Activated T-cell treated with anti-CD3 and anti-CD28 coated beads, Interleukin-2, amount 50 U/mL, for 4 hours (primary cell): Measurements from ENCODE around the gene FNIP2. TPM values are rescaled to one million over a fixed set of nuclear protein-coding genes. Genes with fewer than 3 reads are reported as not detected.
"Not testable (repeated sequence)": the region's sequence is repeated elsewhere in the genome, so short reads cannot be mapped to it uniquely, and the experiment has no call there.

Source experiments
- ATAC-seq, 2 donors: fragments of 200-7000 bp; cut with Tn5 transposase; one replicate each; pipeline ENCODE4 v1.10.0; 2021
- DNase-seq: peaks from one replicate; pipeline ENCODE4 v3.0.0-alpha.2; 2020
- H3K27me3 Mint-ChIP-seq: one replicate; pipeline ENCODE4 v1.8.0; 2021; ENCODE audit warnings: low read depth, mixed read lengths
- H3K36me3 Mint-ChIP-seq: one replicate; pipeline ENCODE4 v1.8.0; 2022; ENCODE audit warnings: mixed read lengths; ENCODE audit not compliant: insufficient read depth
- H3K4me1 Mint-ChIP-seq: one replicate; pipeline ENCODE4 v1.8.0; 2021; ENCODE audit warnings: low read depth, mixed read lengths
- H3K4me3 Mint-ChIP-seq: one replicate; pipeline ENCODE4 v1.8.0; 2021; ENCODE audit warnings: mild to moderate bottlenecking, moderate library complexity, mixed read lengths
- H3K9me3 Mint-ChIP-seq: one replicate; pipeline ENCODE4 v1.8.0; 2021; ENCODE audit warnings: mixed read lengths
- total RNA-seq, 3 donors: library from RNA; stranded (reverse); gene quantifications; one replicate each; pipeline ENCODE4 v1.2.1, GENCODE V29; 2021

Gene FNIP2
- total RNA-seq, 3 donors from 2014 or later = 9.0 to 13.0 (median 10.6) TPM

DNA sequence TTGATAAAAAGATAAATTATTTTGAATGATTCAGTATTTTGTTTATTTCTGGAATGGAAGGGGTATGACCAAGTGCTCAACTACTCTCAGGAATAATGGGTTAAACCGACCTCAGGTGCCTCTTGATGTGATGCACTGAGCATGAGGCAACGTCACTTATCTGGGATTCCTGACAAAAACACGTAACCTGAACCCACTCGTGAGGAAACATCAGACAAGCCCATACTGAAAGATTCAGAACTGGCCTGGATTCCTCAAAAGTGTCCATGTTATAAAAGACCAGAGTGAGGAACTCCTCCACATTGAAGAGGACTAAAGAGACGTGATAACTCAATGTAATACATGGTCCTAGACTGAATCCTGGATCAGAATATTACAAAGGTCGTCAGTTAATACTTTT is 144.0 kb downstream of the FNIP2 start:
- no peak overlapping the region for H3K4me3 Mint-ChIP-seq
- DNase-seq (no peak), ATAC-seq (no peak)
- no peaks in the 10 kb centered on the region for H3K4me1 Mint-ChIP-seq
- no peaks in the 10 kb centered on the region for H3K27me3 Mint-ChIP-seq
- no peaks in the 10 kb centered on the region for H3K36me3 Mint-ChIP-seq
- H3K9me3 Mint-ChIP-seq = no peaks in the 10 kb centered on the region

DNA sequence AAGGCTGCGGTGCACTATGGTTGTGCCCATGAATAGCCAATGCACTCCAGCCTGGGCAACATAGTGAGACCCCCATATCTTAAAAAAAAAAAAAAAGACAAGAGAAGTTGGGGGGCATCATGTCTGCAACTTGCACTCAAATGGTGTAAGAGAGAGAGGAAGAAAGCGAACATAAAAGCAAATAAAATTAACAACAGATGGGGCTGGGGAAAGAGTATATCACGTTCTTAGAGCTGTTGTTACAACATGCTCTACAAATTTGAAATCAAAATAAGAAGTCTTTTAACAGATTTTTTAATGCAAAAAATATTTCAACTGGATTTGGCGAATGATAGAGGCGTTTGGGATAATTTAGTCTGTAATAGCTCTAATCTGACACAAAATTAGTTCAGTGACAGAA is 144.9 kb downstream of the FNIP2 start:
- H3K36me3 Mint-ChIP-seq = no peaks in the 10 kb centered on the region
- no peaks in the 10 kb centered on the region for H3K9me3 Mint-ChIP-seq
- no peak overlapping the region for H3K4me3 Mint-ChIP-seq
- no peak for ATAC-seq
- DNase-seq = no peak
- no peaks in the 10 kb centered on the region for H3K4me1 Mint-ChIP-seq
- H3K27me3 Mint-ChIP-seq = no peaks in the 10 kb centered on the region

GRCh38 chr4:158914218-158914617 is 145.4 kb downstream of the FNIP2 start:
- H3K4me1 Mint-ChIP-seq = no peaks in the 10 kb centered on the region
- no peak for ATAC-seq
- H3K27me3 Mint-ChIP-seq = no peaks in the 10 kb centered on the region
- no peak for DNase-seq
- H3K36me3 Mint-ChIP-seq = no peaks in the 10 kb centered on the region
- no peak overlapping the region for H3K4me3 Mint-ChIP-seq
- H3K9me3 Mint-ChIP-seq = no peaks in the 10 kb centered on the region

DNA sequence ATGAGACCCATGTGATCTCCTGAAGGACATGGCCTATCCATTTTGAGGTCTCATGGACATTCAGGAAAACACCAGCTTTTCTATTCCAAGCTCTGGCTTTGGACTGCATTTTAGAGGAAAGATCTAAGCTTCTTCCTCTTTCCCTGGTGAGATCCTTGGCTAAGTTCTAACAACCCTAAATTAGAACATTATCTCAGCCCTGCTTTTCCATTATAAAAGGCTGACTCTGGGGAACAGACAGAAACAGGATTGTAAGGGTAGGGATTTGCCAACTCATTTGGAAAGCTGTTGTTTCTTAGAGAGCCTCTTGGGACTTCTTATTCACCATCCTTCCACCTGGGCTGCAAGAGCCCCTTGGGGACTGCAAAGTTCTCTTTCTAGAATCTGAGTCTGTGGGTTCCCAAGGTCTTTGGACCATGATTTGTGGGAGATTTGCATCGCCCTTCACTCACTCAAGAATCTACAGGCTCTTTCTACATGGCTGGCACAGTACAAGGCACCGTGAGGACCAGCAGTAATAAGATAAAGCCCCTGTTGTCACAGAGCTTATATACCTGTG is 146.9 kb downstream of the FNIP2 start:
- Mint-ChIP-seq H3K4me3 (no peak overlapping the region), H3K9me3 (peaks cover 8% of the 10 kb centered on the region), H3K36me3 (no peaks in the 10 kb centered on the region), H3K27me3 (no peaks in the 10 kb centered on the region), H3K4me1 (no peaks in the 10 kb centered on the region)
- DNase-seq (no peak), ATAC-seq (no peak)

DNA sequence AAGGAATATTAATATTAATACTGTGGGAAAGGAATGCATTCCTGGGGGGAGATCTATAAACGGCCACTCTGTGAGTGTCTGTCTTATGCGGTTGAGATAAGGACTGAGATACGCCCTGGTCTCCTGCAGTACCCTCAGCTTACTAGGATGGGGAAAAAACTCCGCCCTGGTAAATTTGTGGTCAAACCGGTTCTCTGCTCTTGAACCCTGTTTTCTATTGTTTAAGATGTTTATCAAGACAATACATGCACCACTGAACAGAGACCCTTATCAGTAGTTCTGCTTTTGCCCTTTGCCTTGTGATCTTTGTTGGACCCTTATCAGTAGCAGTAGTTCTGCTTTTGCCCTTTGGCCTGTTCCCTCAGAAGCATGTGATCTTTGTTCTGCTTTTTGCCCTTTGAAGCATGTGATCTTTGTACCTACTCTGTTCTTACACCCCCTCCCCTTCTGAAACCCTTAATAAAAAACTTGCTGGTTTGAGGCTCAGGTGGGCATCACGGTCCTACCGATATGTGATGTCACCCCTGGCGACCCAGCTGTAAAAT is 151.7 kb downstream of the FNIP2 start:
- not testable (repeated sequence) for H3K4me3 Mint-ChIP-seq, ATAC-seq, H3K4me1 Mint-ChIP-seq, H3K27me3 Mint-ChIP-seq, H3K36me3 Mint-ChIP-seq, DNase-seq
- peaks cover 18% of the 10 kb centered on the region for H3K9me3 Mint-ChIP-seq

DNA sequence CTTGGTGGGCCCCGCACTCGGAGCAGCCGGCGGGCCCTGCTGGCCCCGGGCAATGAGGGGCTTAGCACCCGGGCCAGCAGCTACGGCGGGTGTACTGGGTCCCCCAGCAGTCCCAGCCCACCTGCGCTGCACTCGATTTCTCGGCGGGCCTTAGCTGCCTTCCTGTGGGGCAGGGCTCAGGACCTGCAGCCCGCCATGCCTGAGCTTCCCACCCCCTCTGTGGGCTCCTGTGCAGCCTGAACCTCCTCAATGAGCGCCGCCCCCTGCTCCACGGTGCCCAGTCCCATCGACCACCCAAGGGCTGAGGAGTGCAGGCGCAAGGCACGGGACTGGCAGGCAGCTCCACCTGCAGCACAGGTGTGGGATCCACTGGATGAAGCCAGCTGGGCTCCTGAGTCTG is 158.9 kb downstream of the FNIP2 start:
- DNase-seq, H3K36me3 Mint-ChIP-seq, H3K9me3 Mint-ChIP-seq, H3K4me3 Mint-ChIP-seq, ATAC-seq, H3K27me3 Mint-ChIP-seq: not testable (repeated sequence)
- peaks cover 15% of the 10 kb centered on the region for H3K4me1 Mint-ChIP-seq

GRCh38 chr4:158929939-158930638 is 161.3 kb downstream of the FNIP2 start:
- no peak for ATAC-seq
- H3K36me3 Mint-ChIP-seq = no peaks in the 10 kb centered on the region
- H3K27me3 Mint-ChIP-seq = no peaks in the 10 kb centered on the region
- peaks cover 15% of the 10 kb centered on the region for H3K4me1 Mint-ChIP-seq
- no peak for DNase-seq
- peak overlapping the region; percentile 72 for H3K4me3 Mint-ChIP-seq
- H3K9me3 Mint-ChIP-seq = no peaks in the 10 kb centered on the region

GRCh38 chr4:158930639-158930972 is 161.8 kb downstream of the FNIP2 start:
- DNase-seq (no peak), ATAC-seq (no peak)
- Mint-ChIP-seq H3K36me3 (no peaks in the 10 kb centered on the region), H3K27me3 (no peaks in the 10 kb centered on the region), H3K4me3 (no peak overlapping the region), H3K4me1 (peaks cover 15% of the 10 kb centered on the region), H3K9me3 (no peaks in the 10 kb centered on the region)

DNA sequence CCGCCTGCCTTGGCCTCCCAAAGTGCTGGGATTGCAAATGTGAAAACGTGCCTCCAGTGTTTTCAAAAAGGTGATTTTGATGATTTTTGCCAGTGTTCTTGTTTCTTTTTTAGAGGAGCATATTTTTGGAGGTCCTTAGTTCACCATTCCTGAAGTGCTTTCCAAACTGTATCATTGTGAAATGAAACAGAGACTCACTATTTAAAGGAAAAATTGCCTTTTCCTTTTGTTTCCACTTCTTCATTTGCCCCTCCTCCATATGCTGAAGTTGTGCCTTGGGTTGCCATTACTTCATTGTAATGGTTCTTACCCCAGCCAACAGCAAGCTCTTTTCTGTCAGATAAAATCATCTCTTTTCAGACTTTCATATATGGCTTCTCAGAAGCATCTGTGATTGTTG is 164.4 kb downstream of the FNIP2 start:
- Mint-ChIP-seq H3K36me3 (no peaks in the 10 kb centered on the region), H3K4me1 (peaks cover 13% of the 10 kb centered on the region), H3K9me3 (no peaks in the 10 kb centered on the region), H3K4me3 (no peak overlapping the region), H3K27me3 (peaks cover 5% of the 10 kb centered on the region)
- ATAC-seq (no peak), DNase-seq (no peak)

GRCh38 chr4:158934996-158935669 is 166.3 kb downstream of the FNIP2 start:
- H3K4me1 Mint-ChIP-seq = peaks cover 8% of the 10 kb centered on the region
- no peaks in the 10 kb centered on the region for H3K9me3 Mint-ChIP-seq
- H3K27me3 Mint-ChIP-seq = peaks cover 5% of the 10 kb centered on the region
- H3K4me3 Mint-ChIP-seq = no peak overlapping the region
- ATAC-seq (no peak), DNase-seq (no peak)
- no peaks in the 10 kb centered on the region for H3K36me3 Mint-ChIP-seq

DNA sequence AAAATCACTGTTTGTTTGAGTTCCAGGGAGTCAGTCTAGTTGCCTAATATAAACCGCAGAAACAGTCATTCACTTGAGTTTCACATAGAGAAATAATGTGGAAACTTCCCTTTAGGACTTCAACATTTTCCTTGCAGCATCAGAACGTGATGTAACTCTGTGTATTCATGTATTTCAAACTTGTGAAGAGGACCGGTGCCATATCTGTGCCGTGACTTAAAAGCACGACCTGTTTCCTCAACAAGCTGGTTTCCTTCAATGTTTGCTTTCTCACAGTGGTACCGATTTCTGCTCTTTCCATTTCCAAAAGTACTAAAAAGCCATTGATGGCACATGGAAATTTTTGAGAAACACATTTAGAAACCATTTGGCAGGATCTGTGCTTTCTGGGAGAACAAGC is 167.4 kb downstream of the FNIP2 start:
- DNase-seq = no peak
- H3K4me3 Mint-ChIP-seq = no peak overlapping the region
- H3K36me3 Mint-ChIP-seq = no peaks in the 10 kb centered on the region
- H3K9me3 Mint-ChIP-seq = no peaks in the 10 kb centered on the region
- no peak for ATAC-seq
- peaks cover 5% of the 10 kb centered on the region for H3K27me3 Mint-ChIP-seq
- H3K4me1 Mint-ChIP-seq = no peaks in the 10 kb centered on the region

DNA sequence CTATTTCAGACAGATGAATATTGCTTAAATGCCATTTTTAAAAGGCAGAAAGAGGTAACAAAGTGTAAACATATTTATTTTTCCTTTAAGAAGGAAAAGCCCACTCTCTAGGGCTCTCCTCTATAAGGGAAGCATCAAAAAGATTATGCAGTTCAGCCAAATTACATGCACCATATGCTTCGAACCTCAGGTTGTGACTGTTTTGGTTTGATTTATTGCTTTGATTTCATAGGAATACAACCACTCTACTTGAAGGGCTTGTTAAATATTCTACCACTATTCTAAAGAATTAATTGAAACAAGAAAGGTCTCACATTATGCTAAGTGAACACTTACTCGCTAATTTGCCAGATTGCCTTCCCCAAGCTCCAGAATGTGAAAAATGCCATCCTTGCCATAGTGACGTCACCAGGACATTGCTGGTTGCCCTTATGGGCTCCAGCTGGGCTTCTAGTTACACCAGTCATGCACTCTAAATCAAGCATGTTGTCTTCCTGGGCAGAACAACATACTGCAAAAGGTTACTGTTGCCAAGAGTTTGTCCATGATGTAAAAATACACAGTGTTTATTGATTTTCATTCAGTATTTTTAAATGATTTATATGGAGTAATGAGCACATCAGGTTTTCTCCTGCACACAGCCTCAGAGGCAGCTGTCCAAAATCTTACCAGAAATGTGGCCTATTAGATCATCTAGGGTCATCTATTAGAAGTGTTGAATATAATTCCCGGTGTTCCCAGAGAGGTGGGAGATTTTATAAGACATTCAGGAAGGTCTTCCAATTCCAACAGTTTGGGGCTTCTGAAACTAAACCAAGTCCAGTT is 169.6 kb downstream of the FNIP2 start:
- no peak for ATAC-seq
- Mint-ChIP-seq H3K36me3 (no peaks in the 10 kb centered on the region), H3K27me3 (peaks cover 5% of the 10 kb centered on the region), H3K4me1 (no peaks in the 10 kb centered on the region), H3K9me3 (no peaks in the 10 kb centered on the region), H3K4me3 (no peak overlapping the region)
- no peak for DNase-seq

DNA sequence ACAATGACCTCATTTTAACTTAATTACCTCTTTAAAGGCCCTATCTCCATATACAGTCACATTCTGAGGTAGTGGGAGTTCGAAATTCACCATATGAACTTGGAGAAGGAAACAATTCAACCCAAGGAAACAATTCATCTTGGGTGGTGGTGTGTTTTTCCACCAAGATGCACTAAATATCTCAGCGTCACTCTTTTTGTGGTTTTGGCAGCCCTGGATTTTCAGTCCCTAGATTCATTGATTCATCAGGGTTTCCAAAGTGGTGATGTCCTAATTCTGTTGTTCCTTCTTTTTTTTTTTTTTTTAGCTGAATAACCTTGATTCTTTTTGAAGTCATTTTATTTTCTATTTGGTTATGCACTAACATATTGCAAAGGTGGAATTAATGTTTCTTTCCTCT is 171.4 kb downstream of the FNIP2 start:
- Mint-ChIP-seq H3K36me3 (no peaks in the 10 kb centered on the region), H3K4me3 (no peak overlapping the region), H3K4me1 (no peaks in the 10 kb centered on the region), H3K9me3 (no peaks in the 10 kb centered on the region), H3K27me3 (peaks cover 16% of the 10 kb centered on the region)
- ATAC-seq = no peak
- no peak for DNase-seq

DNA sequence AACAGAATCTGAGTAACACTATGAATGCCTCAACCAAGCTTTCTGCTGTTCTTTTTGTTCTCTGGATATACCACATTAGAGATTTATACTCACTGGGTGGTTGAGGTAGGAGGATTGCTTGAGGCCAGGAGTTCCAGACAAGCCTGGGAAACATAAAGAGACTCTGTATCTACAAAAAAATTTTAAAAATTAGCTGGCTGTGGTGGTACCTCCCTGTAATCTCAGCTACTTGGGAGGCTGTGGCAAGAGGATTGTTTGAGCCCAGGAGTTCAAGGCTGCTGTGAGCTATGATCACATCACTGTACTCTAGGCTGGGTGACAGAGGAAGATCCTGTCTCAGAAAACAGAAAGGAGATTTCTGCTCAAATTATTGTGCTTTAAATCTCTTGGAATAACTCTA is 172.5 kb downstream of the FNIP2 start:
- Mint-ChIP-seq H3K36me3 (no peaks in the 10 kb centered on the region), H3K4me1 (no peaks in the 10 kb centered on the region), H3K4me3 (no peak overlapping the region), H3K27me3 (peaks cover 18% of the 10 kb centered on the region), H3K9me3 (no peaks in the 10 kb centered on the region)
- DNase-seq = no peak
- no peak for ATAC-seq
